ENCODE measurements around the gene NINL.

GRCh38 chr20:25580711-25581110 lies 4.6 kb downstream of the NINL start:
- TF ChIP-seq CTCF (IDR thresholded peaks at IDR 0.05), result no peak
- TF ChIP-seq POLR2A (IDR thresholded peaks at IDR 0.05), result no peak
